LNCAP (cell line): ENCODE results near the gene CIDEB.

Source experiments
- CTCF ChIP-seq: fragments of 450-650 bp; IDR thresholded peaks from 2 replicates; pipeline ENCODE4 v1.5.1; 2017; ENCODE audit warnings: mild to moderate bottlenecking

CIDEB gene

GRCh38 chr14:24307575-24308341, at the start of gene CIDEB:
Gene CIDEB, minus strand, starts transcription at chr14:24307977. Its CDS starts 119 bp downstream, at chr14:24307858.
- TF ChIP-seq CTCF = peak; percentile 99

- no peak for TF ChIP-seq CTCF
Observed at GRCh38 chr14:24356208-24356607, 48.4 kb upstream of the CIDEB start.

- TF ChIP-seq CTCF = no peak
Observed at GRCh38 chr14:24355009-24355408, 47.2 kb upstream of the CIDEB start.

- no peak for TF ChIP-seq CTCF
Observed at GRCh38 chr14:24353559-24354481, 46.0 kb upstream of the CIDEB start.

GRCh38 chr14:24351517-24351916, 43.7 kb upstream of the CIDEB start:
- TF ChIP-seq CTCF = no peak

GRCh38 chr14:24349742-24350141, 42.0 kb upstream of the CIDEB start:
- no peak for TF ChIP-seq CTCF

GRCh38 chr14:24348186-24348585, 40.4 kb upstream of the CIDEB start:
- TF ChIP-seq CTCF = no peak
